SK-N-SH (cell line): ENCODE results near the gene NTM. TPM values are rescaled to one million over a fixed set of nuclear protein-coding genes. Genes with fewer than 3 reads are reported as not detected.

Experiments
- CTCF ChIA-PET: fragments of 300-600, 350-600 bp; formaldehyde crosslinking; extraction: SDS; loops from one replicate; lab custom pipeline; 2021; lab: Yijun Ruan, JAX
- POLR2A ChIA-PET: fragments of 350-600 bp; sonication (Branson Sonifier 250); formaldehyde crosslinking; extraction: SDS; loops from one replicate; lab custom pipeline; 2020; ENCODE audit warnings: antibody characterized with exemption, inconsistent platforms; lab: Yijun Ruan, JAX
- DNase-seq: peaks from one replicate; pipeline ENCODE4 v3.0.0; 2012
- H2AFZ ChIP-seq: fragments of 200-600 bp; sonication (generic); 2 replicates; pipeline ENCODE4 v1.8.1; 2016; ENCODE audit warnings: antibody characterized with exemption, mild to moderate bottlenecking, low read depth
- H3F3A ChIP-seq: fragments of 200-600 bp; sonication (generic); replicated peaks from 2 replicates; pipeline ENCODE3; 2016; ENCODE audit warnings: antibody characterized with exemption, mild to moderate bottlenecking; ENCODE audit not compliant: insufficient read depth
- H3K27ac ChIP-seq, 2 experiments: fragments of 200-500 bp in 1 of 2; fragments of 200-600 bp in 1 of 2; sonication (Bioruptor generic) in 1 of 2; sonication (generic), shearing (Covaris generic) in 1 of 2; 2 replicates each; pipeline versions ENCODE4 v1.5.1 to v1.6.1; 2014 to 2016; ENCODE audit warnings: low read depth in 2 of 2, inconsistent platforms in 1 of 2, low read length in 1 of 2, mild to moderate bottlenecking in 1 of 2, mixed read lengths in 1 of 2
- H3K27me3 ChIP-seq: fragments of 200-600 bp; sonication (generic), shearing (Covaris generic); 2 replicates; pipeline ENCODE4 v1.6.1; 2016; ENCODE audit warnings: mixed run types; ENCODE audit not compliant: insufficient read depth
- H3K36me3 ChIP-seq, 2 experiments: fragments of 200-500 bp in 1 of 2; fragments of 200-600 bp in 1 of 2; sonication (Bioruptor generic) in 1 of 2; sonication (generic) in 1 of 2; replicated peaks in 1 of 2; 2 replicates each; pipeline versions ENCODE3 to v1.5.1; 2014 to 2016; ENCODE audit warnings: low read length in 1 of 2, mild to moderate bottlenecking in 1 of 2; ENCODE audit not compliant: insufficient read depth in 2 of 2, control insufficient read depth in 1 of 2
- H3K4me1 ChIP-seq, 2 experiments: fragments of 200-500 bp in 1 of 2; fragments of 200-600 bp in 1 of 2; sonication (Bioruptor generic) in 1 of 2; sonication (generic), shearing (Covaris generic) in 1 of 2; 2 replicates each; pipeline versions ENCODE4 v1.5.1 to v1.6.1; 2014 to 2016; ENCODE audit warnings: low read depth in 1 of 2, low read length in 1 of 2, mixed run types in 1 of 2; ENCODE audit not compliant: insufficient read depth in 2 of 2, control insufficient read depth in 1 of 2
- H3K4me2 ChIP-seq: fragments of 200-600 bp; sonication (generic), shearing (Covaris generic); 2 replicates; pipeline ENCODE4 v1.6.1; 2017; ENCODE audit warnings: mixed run types
- H3K4me3 ChIP-seq, 2 experiments: fragments of 200-500 bp in 1 of 2; fragments of 200-600 bp in 1 of 2; sonication (Bioruptor generic) in 1 of 2; sonication (generic), shearing (Covaris generic) in 1 of 2; 2 replicates each; pipeline versions ENCODE4 v1.5.1 to v1.8.1; 2014 to 2016; ENCODE audit warnings: low read depth in 2 of 2, inconsistent platforms in 1 of 2, low read length in 1 of 2, mild to moderate bottlenecking in 1 of 2, mixed read lengths in 1 of 2, moderate library complexity in 1 of 2
- H3K79me2 ChIP-seq: fragments of 200-600 bp; sonication (generic); 2 replicates; pipeline ENCODE4 v1.8.1; 2017; ENCODE audit warnings: mild to moderate bottlenecking; ENCODE audit not compliant: insufficient read depth
- H3K9ac ChIP-seq: fragments of 200-600 bp; sonication (generic); 2 replicates; pipeline ENCODE4 v1.6.1; 2017; ENCODE audit warnings: mixed run types
- H3K9me2 ChIP-seq: fragments of 200-600 bp; sonication (generic); 2 replicates; pipeline ENCODE4 v1.6.1; 2017; ENCODE audit warnings: mixed run types
- H3K9me3 ChIP-seq: fragments of 200-600 bp; sonication (generic); 2 replicates; pipeline ENCODE4 v1.6.1; 2017; ENCODE audit warnings: mixed run types, mild to moderate bottlenecking, moderate library complexity
- H4K20me1 ChIP-seq: fragments of 200-600 bp; sonication (generic); 2 replicates; pipeline ENCODE4 v1.6.1; 2017; ENCODE audit warnings: mild to moderate bottlenecking, mixed run types; ENCODE audit not compliant: insufficient read depth
- CTCF ChIP-seq: fragments of 200-600 bp; sonication (generic); IDR thresholded peaks from 2 replicates; pipeline ENCODE4 v1.6.1; 2017; ENCODE audit warnings: antibody characterized with exemption, mild to moderate bottlenecking, moderate library complexity
- ELF1 ChIP-seq: IDR thresholded peaks from 2 replicates; pipeline ENCODE4 v1.4.0; 2012
- FOSL2 ChIP-seq: IDR thresholded peaks from 2 replicates; pipeline ENCODE4 v1.4.0; 2012; ENCODE audit warnings: low read depth, mild to moderate bottlenecking, moderate library complexity, borderline replicate concordance
- FOXM1 ChIP-seq: IDR thresholded peaks from 2 replicates; pipeline ENCODE4 v1.4.0; 2012; ENCODE audit warnings: low read depth, mild to moderate bottlenecking
- GABPA ChIP-seq: IDR thresholded peaks from 2 replicates; pipeline ENCODE4 v1.4.0; 2012; ENCODE audit warnings: low read depth, mild to moderate bottlenecking
- MEF2A ChIP-seq: IDR thresholded peaks from 2 replicates; pipeline ENCODE4 v1.4.0; 2012; ENCODE audit warnings: low read depth, borderline replicate concordance
- POLR2AphosphoS5 ChIP-seq: IDR thresholded peaks from 2 replicates; pipeline ENCODE4 v1.6.1; 2012; ENCODE audit warnings: low read depth, low read length
- RAD21 ChIP-seq: IDR thresholded peaks from 2 replicates; pipeline ENCODE4 v1.6.1; 2012; ENCODE audit warnings: mild to moderate bottlenecking, low read length
- SMC3 ChIP-seq: IDR thresholded peaks from 2 replicates; pipeline ENCODE4 v1.6.1; 2012; ENCODE audit warnings: low read depth, low read length, improper control_type of control experiment
- TAF1 ChIP-seq: IDR thresholded peaks from 2 replicates; pipeline ENCODE4 v1.6.1; 2012; ENCODE audit warnings: low read depth, mild to moderate bottlenecking, low read length, moderate library complexity, borderline replicate concordance
- TCF12 ChIP-seq: IDR thresholded peaks from 2 replicates; pipeline ENCODE4 v1.4.0; 2012
- TEAD4 ChIP-seq: IDR thresholded peaks from 2 replicates; pipeline ENCODE4 v1.4.0; 2012; ENCODE audit warnings: mild to moderate bottlenecking, borderline replicate concordance; ENCODE audit not compliant: insufficient read depth
- WGBS: methylation state at CpG from one replicate; pipeline ENCODE4 v1.1.6; 2017; ENCODE audit warnings: low lambda C conversion rate; 5-methylcytosine and 5-hydroxymethylcytosine counted together
- polyA plus RNA-seq, 3 experiments: library from polyadenylated mRNA; depleted of rRNA; stranded (reverse); fragments of >200 nt; gene quantifications; 2 replicates each; pipeline ENCODE4 v1.2.3, GENCODE V29; 2012
- TF ChIP-seq, protein P1 (sequence below): fragments of 150-350 bp; IDR thresholded peaks from 2 replicates; pipeline ENCODE4 v1.6.1; 2017; ENCODE audit warnings: antibody characterized with exemption, low read length, low read depth, borderline replicate concordance
- TF ChIP-seq, protein P2 (sequence below): IDR thresholded peaks from 2 replicates; pipeline ENCODE4 v1.4.0; 2012; ENCODE audit warnings: low read depth
- TF ChIP-seq, protein P3 (sequence below): IDR thresholded peaks from 2 replicates; pipeline ENCODE4 v1.4.0; 2012; ENCODE audit warnings: low read depth, borderline replicate concordance

NTM gene
- polyA plus RNA-seq, 1 of the 3 experiments (the other 2 are of a cell fraction), result 20.0 TPM

- TF ChIP-seq GABPA (no peak), ELF1 (no peak), RAD21 (no peak), TEAD4 (no peak), CTCF (no peak), FOSL2 (no peak), FOXM1 (no peak), SMC3 (no peak), TAF1 (no peak), POLR2AphosphoS5 (no peak), MEF2A (no peak), TCF12 (no peak)
- TF ChIP-seq, protein P1, sequence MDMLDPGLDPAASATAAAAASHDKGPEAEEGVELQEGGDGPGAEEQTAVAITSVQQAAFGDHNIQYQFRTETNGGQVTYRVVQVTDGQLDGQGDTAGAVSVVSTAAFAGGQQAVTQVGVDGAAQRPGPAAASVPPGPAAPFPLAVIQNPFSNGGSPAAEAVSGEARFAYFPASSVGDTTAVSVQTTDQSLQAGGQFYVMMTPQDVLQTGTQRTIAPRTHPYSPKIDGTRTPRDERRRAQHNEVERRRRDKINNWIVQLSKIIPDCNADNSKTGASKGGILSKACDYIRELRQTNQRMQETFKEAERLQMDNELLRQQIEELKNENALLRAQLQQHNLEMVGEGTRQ, result no peak
- TF ChIP-seq, protein P2, sequence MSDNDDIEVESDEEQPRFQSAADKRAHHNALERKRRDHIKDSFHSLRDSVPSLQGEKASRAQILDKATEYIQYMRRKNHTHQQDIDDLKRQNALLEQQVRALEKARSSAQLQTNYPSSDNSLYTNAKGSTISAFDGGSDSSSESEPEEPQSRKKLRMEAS, result no peak
- TF ChIP-seq, protein P3, sequence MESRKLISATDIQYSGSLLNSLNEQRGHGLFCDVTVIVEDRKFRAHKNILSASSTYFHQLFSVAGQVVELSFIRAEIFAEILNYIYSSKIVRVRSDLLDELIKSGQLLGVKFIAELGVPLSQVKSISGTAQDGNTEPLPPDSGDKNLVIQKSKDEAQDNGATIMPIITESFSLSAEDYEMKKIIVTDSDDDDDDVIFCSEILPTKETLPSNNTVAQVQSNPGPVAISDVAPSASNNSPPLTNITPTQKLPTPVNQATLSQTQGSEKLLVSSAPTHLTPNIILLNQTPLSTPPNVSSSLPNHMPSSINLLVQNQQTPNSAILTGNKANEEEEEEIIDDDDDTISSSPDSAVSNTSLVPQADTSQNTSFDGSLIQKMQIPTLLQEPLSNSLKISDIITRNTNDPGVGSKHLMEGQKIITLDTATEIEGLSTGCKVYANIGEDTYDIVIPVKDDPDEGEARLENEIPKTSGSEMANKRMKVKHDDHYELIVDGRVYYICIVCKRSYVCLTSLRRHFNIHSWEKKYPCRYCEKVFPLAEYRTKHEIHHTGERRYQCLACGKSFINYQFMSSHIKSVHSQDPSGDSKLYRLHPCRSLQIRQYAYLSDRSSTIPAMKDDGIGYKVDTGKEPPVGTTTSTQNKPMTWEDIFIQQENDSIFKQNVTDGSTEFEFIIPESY, result no peak
- TF ChIP-seq, all 33 proteins: peak for 0
- H3K79me2 ChIP-seq, result no peaks in the 10 kb centered on the region
Observed at GRCh38 chr11:131446590-131447275, 76.3 kb downstream of the NTM start.

More at GRCh38 chr11:131446590-131447275, 76.3 kb downstream of the NTM start:
- CTCF ChIA-PET, result no interaction called here
- Histone ChIP-seq H2AFZ (no peak overlapping the region), H3K27ac (no peak overlapping the region), H3K4me2 (no peak overlapping the region), H3K4me1 (no peaks in the 10 kb centered on the region; a peak in 1 of 4 replicates), H3K9me3 (no peaks in the 10 kb centered on the region), H3F3A (no peaks in the 10 kb centered on the region), H3K9ac (no peak overlapping the region), H3K4me3 (no peak overlapping the region), H3K27me3 (no peaks in the 10 kb centered on the region), H3K36me3 (no peaks in the 10 kb centered on the region), H3K9me2 (no peaks in the 10 kb centered on the region), H4K20me1 (no peaks in the 10 kb centered on the region)
- 22% methylated on average over 5 of the region's 5 CpGs for WGBS
- no peak for DNase-seq
- POLR2A ChIA-PET, result no interaction called here
